ENCODE data around the gene FAT4. TPM values are rescaled to one million over a fixed set of nuclear protein-coding genes. Genes with fewer than 3 reads are reported as not detected.

FAT4 gene
- total RNA-seq, 1 donor from 2014 or later: 1.7 TPM

DNA sequence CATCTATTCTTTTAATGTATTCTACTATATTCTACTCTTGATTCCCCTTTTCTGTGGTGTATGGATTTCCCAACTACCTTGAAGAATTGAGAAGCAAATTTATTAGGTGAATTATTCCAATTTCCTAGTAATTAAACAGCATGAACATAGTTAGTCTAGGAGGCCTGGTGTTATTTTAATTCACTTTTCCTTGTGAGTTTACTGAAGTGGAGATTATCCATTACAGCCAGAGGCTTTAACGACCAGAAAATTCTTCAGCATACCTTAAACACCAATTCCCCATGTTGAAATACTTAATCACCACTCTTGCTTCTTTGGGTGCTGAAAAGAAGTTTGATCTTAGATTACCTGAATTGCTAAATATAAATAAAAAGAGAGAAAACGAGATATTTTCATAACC lies 29.4 kb downstream of the FAT4 start:
- H3K27me3 Mint-ChIP-seq: no peaks in the 10 kb centered on the region
- H3K4me3 Mint-ChIP-seq (ENCODE audit: low read depth): no peak overlapping the region
- H3K27ac Mint-ChIP-seq: no peak overlapping the region
- DNase-seq (ENCODE audit: low spot score, unreplicated experiment): no peak
- no peaks in the 10 kb centered on the region for H3K9me3 Mint-ChIP-seq (ENCODE audit: low read depth)
- TF ChIP-seq, protein P1, sequence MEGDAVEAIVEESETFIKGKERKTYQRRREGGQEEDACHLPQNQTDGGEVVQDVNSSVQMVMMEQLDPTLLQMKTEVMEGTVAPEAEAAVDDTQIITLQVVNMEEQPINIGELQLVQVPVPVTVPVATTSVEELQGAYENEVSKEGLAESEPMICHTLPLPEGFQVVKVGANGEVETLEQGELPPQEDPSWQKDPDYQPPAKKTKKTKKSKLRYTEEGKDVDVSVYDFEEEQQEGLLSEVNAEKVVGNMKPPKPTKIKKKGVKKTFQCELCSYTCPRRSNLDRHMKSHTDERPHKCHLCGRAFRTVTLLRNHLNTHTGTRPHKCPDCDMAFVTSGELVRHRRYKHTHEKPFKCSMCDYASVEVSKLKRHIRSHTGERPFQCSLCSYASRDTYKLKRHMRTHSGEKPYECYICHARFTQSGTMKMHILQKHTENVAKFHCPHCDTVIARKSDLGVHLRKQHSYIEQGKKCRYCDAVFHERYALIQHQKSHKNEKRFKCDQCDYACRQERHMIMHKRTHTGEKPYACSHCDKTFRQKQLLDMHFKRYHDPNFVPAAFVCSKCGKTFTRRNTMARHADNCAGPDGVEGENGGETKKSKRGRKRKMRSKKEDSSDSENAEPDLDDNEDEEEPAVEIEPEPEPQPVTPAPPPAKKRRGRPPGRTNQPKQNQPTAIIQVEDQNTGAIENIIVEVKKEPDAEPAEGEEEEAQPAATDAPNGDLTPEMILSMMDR (IDR thresholded peaks at IDR 0.05; ENCODE audit: unreplicated experiment): no peak
- H3K4me1 Mint-ChIP-seq (ENCODE audit: low read depth): peaks cover 1% of the 10 kb centered on the region
- no peaks in the 10 kb centered on the region for H3K36me3 Mint-ChIP-seq (ENCODE audit: insufficient read depth)

GRCh38 chr4:125346616-125347015 lies 31.9 kb downstream of the FAT4 start:
- Mint-ChIP-seq H3K27ac (no peak overlapping the region), H3K4me1 (ENCODE audit: low read depth) (no peaks in the 10 kb centered on the region), H3K9me3 (ENCODE audit: low read depth) (no peaks in the 10 kb centered on the region), H3K36me3 (ENCODE audit: insufficient read depth) (no peaks in the 10 kb centered on the region), H3K4me3 (ENCODE audit: low read depth) (no peak overlapping the region), H3K27me3 (no peaks in the 10 kb centered on the region)
- TF ChIP-seq, protein P1 (IDR thresholded peaks at IDR 0.05; ENCODE audit: unreplicated experiment): no peak
- DNase-seq (ENCODE audit: low spot score, unreplicated experiment): no peak

DNA sequence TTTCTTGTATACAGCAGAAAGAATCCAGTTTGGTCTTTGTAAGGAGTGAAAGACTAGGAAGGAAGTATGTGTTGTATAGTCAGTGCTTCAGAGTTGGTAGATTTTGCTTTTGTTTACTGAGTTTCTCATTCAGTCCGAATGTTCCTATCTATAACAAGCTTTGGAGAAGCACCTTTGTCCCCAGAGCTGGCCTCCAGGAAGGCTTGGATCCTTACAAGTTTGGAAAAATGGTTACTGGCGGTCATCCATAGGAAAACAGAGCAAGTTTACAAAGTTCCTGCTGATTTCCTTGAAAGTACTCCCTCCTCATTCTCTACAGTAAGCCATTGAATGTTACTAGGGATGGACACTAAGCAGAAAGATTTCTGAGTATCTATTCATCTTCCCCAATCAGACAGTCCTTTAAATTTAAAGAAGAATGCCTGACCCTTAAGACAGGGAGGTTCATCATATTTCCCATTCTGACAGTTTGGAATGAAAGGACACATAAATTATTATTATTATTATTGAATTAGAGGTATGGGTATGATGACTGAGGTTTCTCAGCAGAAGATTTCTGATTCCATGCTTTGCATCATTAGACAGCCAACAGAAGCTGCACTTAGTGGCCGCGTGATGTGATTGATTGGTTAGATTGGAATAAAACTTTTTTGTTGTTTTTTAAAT lies 35.8 kb downstream of the FAT4 start:
- Mint-ChIP-seq H3K4me3 (ENCODE audit: low read depth) (no peak overlapping the region), H3K36me3 (ENCODE audit: insufficient read depth) (no peaks in the 10 kb centered on the region), H3K27ac (no peak overlapping the region), H3K27me3 (no peaks in the 10 kb centered on the region), H3K9me3 (ENCODE audit: low read depth) (no peaks in the 10 kb centered on the region), H3K4me1 (ENCODE audit: low read depth) (no peaks in the 10 kb centered on the region)
- TF ChIP-seq, protein P1 (IDR thresholded peaks at IDR 0.05; ENCODE audit: unreplicated experiment): no peak
- no peak for DNase-seq (ENCODE audit: low spot score, unreplicated experiment)

- DNase-seq (ENCODE audit: low spot score, unreplicated experiment): no peak
- H3K9me3 Mint-ChIP-seq (ENCODE audit: low read depth): no peaks in the 10 kb centered on the region
- H3K4me1 Mint-ChIP-seq (ENCODE audit: low read depth): no peaks in the 10 kb centered on the region
- H3K27ac Mint-ChIP-seq: no peak overlapping the region
- no peaks in the 10 kb centered on the region for H3K27me3 Mint-ChIP-seq
- no peaks in the 10 kb centered on the region for H3K36me3 Mint-ChIP-seq (ENCODE audit: insufficient read depth)
- H3K4me3 Mint-ChIP-seq (ENCODE audit: low read depth): no peak overlapping the region
- TF ChIP-seq, protein P1 (IDR thresholded peaks at IDR 0.05; ENCODE audit: unreplicated experiment): no peak
These were observed 37.8 kb downstream of the FAT4 start for GRCh38 chr4:125352521-125352920.

DNA sequence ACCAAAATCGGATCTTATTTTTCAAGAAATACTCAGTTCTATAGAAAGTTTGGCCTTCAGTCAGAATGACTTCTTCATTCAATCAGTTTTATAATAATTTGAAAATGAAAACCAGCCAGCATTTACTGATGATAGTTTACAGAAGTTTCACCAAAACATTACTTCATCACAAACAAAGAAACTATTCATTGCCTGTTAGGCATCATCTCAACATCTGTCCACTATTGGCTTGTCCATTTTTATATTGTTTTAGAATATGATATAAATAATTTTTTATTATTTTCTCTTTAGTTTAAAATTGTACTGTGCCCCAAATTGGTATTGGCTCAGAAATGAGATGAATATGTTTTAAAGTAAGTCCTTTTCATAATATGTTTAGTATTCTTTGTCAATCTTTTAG lies 38.4 kb downstream of the FAT4 start:
- no peak overlapping the region for H3K27ac Mint-ChIP-seq
- H3K9me3 Mint-ChIP-seq (ENCODE audit: low read depth): no peaks in the 10 kb centered on the region
- no peak for DNase-seq (ENCODE audit: low spot score, unreplicated experiment)
- H3K36me3 Mint-ChIP-seq (ENCODE audit: insufficient read depth): no peaks in the 10 kb centered on the region
- no peak overlapping the region for H3K4me3 Mint-ChIP-seq (ENCODE audit: low read depth)
- H3K4me1 Mint-ChIP-seq (ENCODE audit: low read depth): no peaks in the 10 kb centered on the region
- H3K27me3 Mint-ChIP-seq: no peaks in the 10 kb centered on the region
- TF ChIP-seq, protein P1 (IDR thresholded peaks at IDR 0.05; ENCODE audit: unreplicated experiment): no peak

Measured in progenitor cell of endocrine pancreas (in vitro differentiated cells).